Pancreas (tissue), 10 donors: ENCODE measurements around the gene MMP14. TPM values are rescaled to one million over a fixed set of nuclear protein-coding genes. Genes with fewer than 3 reads are reported as not detected.
"Not testable (repeated sequence)": the region's sequence is repeated elsewhere in the genome, so short reads cannot be mapped to it uniquely, and the experiment has no call there.

Source experiments
- ATAC-seq, 4 donors: fragments of 200-7000 bp; cut with Tn5 transposase; one replicate each; pipeline versions ENCODE4 v1.8.0 to v1.9.1; 2020; ENCODE audit warnings: mild to moderate bottlenecking in 4 of 4, moderate library complexity in 4 of 4
- DNase-seq, 6 donors: peaks; one replicate each; pipeline ENCODE4 v3.0.0-alpha.2; 2020
- FAIRE-seq: peaks from 2 replicates; lab custom pipeline; 2012; peaks lifted over from hg19 to GRCh38; lab: Jason Lieb, UNC
- H3K27ac ChIP-seq, 4 donors: fragments of 200-600 bp; sonication (generic); 1 replicate in 3 of 4; 2 replicates in 1 of 4; pipeline versions ENCODE4 v1.5.0 to v1.8.0; 2020
- H3K27me3 ChIP-seq, 4 donors: fragments of 200-600 bp; one replicate each; pipeline ENCODE4 v1.8.0; 2021
- H3K36me3 ChIP-seq, 3 donors: fragments of 200-600 bp; sonication (generic) in 1 of 3; one replicate each; pipeline versions ENCODE4 v1.5.0 to v1.8.0; 2020 to 2021
- H3K4me1 ChIP-seq, 3 donors: fragments of 200-600 bp; one replicate each; pipeline ENCODE4 v1.8.0; 2021
- H3K4me3 ChIP-seq, 4 donors: fragments of 200-600 bp; sonication (generic) in 2 of 4; one replicate each; pipeline versions ENCODE4 v1.5.0 to v1.8.0; 2020 to 2021
- H3K9me3 ChIP-seq, 4 donors: fragments of 200-600 bp; one replicate each; pipeline ENCODE4 v1.8.0; 2021
- WGBS, 2 donors: extraction: QIAGEN DNeasy Blood & Tissue Kit; methylation state at CpG; one replicate each; pipeline ENCODE4 v1.1.7; 2013; 5-methylcytosine and 5-hydroxymethylcytosine counted together
- intact Hi-C, 3 donors: fragments of 100-400 bp; cut with DNase I; formaldehyde crosslinking; loops; one replicate each; pipeline versions ENCODE4 v1.11.1 to v1.14.2; 2022
- polyA plus RNA-seq, 2 donors: library from polyadenylated mRNA; stranded (reverse); fragments of 200-250 nt; gene quantifications; one replicate each; pipeline ENCODE4 v1.2.3, GENCODE V29; 2013
- total RNA-seq, 6 donors: library from RNA; stranded (reverse); fragmentation: NEBNext Ultra II Directional in 4 of 6; extraction: Animal tissue kit (Norgen Biotek cat#: 25700) in 4 of 6; gene quantifications; one replicate each; pipeline versions ENCODE4 v1.2.1 to v1.2.4, GENCODE V29; 2021 to 2023
- TF ChIP-seq, protein P1 (sequence below), 4 donors: fragments of 200-600 bp; sonication (generic) in 3 of 4; IDR thresholded peaks; one replicate each; pipeline versions ENCODE4 v1.5.0 to v1.8.0; 2021; ENCODE audit warnings: antibody characterized with exemption in 4 of 4
- donor health status: healthy with polysubstance abuse.
- donor health status: DM: no; HTN: no; CAD: no; lungs with moderate emphysema.
- donor health status: DM: no; HTN: no; CAD: no.
- donor health status: control.
- donor health status: control.
- donor health status: Bipolar disorder and iron deficiency.
- donor health status: DM: yes; HTN: yes; CAD: no.
- donor health status: DM: no; HTN: no; CAD: no.
- donor health status: DM: no; HTN: no; CAD: no.
- donor health status: DM: yes; HTN: yes; CAD: no.

MMP14 gene
- total and polyA plus RNA-seq, 8 donors, result 18.7 to 146 (median 34.0) TPM

DNA sequence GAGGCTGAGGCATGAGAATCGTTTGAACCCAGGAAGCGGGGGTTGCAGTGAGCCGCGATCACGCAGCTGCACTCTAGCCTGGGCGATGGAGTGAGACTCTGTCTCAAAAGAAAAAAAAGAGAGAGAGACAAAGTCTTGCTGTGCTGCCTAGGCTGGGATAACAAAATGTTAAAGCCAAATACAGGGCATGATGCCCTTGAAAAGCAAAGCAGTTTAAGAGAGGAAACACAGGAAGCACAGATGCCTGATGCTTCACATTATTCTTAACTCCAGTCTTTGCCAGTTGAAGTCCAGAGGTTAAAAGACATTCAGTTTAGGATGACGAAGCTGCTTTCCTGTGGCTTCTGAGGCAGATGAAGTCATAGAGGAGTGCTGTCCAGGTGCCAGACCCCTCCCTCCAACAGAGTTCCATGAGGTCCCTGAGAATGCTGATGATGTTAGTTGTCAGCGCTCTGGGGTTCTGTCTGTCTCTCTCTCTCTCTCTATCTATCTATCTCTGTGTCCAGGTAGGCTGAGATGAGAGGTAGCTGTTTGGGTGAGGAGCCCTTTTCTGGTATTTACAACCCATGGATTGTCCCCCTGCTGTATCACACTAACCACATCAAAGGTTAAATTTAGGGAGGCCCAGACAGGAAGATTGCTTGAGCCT is 11.6 kb upstream of the MMP14 start:
- peaks cover 22 to 36% (median 30%) of the 10 kb centered on the region in 3 donors for H3K4me1 ChIP-seq
- no peaks in the 10 kb centered on the region for H3K27me3 ChIP-seq
- H3K36me3 ChIP-seq, result no peaks in the 10 kb centered on the region
- no peak for ATAC-seq
- intact Hi-C loops, result loop anchor here in 1 of 3 donors (5.0 kb wide), 1 partner anchor 32 kb away; no protein-coding TSS in a partner anchor
- no peak overlapping the region for H3K4me3 ChIP-seq
- no peaks in the 10 kb centered on the region for H3K9me3 ChIP-seq
- no peak for FAIRE-seq
- TF ChIP-seq, protein P1, sequence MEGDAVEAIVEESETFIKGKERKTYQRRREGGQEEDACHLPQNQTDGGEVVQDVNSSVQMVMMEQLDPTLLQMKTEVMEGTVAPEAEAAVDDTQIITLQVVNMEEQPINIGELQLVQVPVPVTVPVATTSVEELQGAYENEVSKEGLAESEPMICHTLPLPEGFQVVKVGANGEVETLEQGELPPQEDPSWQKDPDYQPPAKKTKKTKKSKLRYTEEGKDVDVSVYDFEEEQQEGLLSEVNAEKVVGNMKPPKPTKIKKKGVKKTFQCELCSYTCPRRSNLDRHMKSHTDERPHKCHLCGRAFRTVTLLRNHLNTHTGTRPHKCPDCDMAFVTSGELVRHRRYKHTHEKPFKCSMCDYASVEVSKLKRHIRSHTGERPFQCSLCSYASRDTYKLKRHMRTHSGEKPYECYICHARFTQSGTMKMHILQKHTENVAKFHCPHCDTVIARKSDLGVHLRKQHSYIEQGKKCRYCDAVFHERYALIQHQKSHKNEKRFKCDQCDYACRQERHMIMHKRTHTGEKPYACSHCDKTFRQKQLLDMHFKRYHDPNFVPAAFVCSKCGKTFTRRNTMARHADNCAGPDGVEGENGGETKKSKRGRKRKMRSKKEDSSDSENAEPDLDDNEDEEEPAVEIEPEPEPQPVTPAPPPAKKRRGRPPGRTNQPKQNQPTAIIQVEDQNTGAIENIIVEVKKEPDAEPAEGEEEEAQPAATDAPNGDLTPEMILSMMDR (IDR thresholded peaks at IDR 0.05), result no peak
- no peak for DNase-seq
- WGBS, 2 donors, result 63 to 70% methylated on average over 8 of the region's 8 CpGs
- H3K27ac ChIP-seq, result peak overlapping the region in 1 of 4 donors; percentile 4

DNA sequence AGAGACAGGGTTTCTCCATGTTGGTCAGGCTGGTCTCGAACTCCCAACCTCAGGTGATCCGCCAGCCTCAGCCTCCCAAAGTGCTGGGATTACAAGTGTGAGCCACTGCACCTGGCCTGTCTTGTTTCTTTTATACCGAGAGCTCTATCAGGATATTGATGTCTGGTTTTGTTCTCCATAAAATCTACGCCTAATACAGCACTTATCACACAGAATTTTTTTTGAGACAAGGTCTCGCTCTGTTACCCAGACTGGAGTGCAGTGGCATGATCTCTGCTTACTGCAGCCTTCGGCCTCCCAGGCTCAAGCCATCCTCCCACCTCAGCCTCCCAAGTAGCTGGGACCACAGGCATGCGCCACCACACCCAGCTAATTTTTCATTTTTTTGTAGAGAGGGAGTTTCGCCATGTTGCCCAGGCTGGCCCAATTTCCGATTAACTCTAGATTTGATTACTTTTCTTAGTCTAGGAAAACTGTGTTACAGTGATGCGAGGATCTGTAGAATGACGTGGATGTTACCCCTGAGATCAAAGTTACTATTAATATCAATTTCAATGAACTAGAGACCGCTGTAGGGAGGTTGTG is 7.2 kb upstream of the MMP14 start:
- intact Hi-C loops, result not testable (repeated sequence)
- WGBS, 2 donors, result 70 to 80% methylated on average over 12 of the region's 12 CpGs

DNA sequence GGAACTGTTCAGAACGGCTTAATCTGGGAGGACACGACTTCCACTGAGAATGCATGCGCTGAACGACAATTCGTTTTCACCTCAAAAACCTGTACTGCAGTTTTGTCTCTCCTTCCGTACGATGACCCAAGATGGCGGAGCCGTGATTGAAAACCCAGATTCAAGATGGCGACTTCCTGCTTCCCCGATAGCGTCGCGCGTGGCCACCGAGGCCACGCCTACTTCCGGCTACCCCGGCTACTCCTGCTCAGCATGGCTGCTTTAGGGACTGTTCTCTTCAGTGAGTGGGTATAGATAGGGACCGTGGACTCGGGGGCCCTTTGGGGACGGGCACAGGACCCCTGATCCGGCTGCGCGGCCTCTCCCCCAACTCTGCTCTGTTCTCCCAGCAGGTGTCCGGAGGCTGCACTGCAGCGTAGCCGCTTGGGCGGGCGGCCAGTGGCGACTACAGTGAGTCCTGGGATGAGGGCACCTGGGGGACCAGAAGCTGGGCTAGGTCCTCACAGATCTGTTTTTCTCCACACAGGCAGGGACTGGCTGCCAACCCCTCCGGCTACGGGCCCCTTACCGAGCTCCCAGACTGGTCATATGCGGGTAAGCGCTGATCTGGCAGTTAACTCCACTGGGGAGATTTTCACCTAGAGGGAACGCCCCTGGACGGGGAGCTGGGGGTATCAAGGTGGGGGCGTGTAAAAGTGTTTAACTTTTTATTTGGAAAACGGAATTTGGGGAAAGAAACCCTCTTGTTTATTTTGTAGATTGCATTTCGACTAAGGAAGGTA is 6.5 kb upstream of the MMP14 start, which contains the start of gene MRPL52:
Gene MRPL52 (plus strand): TSS at position 227 of the 782 bp plus-strand sequence. CDS start 26 bp downstream, at position 253.
- Histone ChIP-seq H3K36me3 (peaks cover 0 to 6% (median 0%) of the 10 kb centered on the region in 3 donors), H3K4me1 (peaks cover 0 to 9% (median 5%) of the 10 kb centered on the region in 3 donors), H3K27ac (peak within 1 kb of the TSS; percentile 41 to 79 (median 60)), H3K9me3 (no peaks in the 10 kb centered on the region), H3K27me3 (no peaks in the 10 kb centered on the region), H3K4me3 (peak within 1 kb of the TSS; percentile 61 to 76 (median 74))
- ATAC-seq (peak; percentile 99), DNase-seq (peak; percentile 89 to 95 (median 90)), FAIRE-seq (no peak)
- TF ChIP-seq, protein P1 (IDR thresholded peaks at IDR 0.05), result no peak
- 0 to 1% methylated on average over 41 of the region's 41 CpGs for WGBS, 2 donors
- intact Hi-C loops, result no loop called here

More for the DNA sequence above, 7.2 kb upstream of the MMP14 start:
- DNase-seq, H3K27me3 ChIP-seq, H3K36me3 ChIP-seq, H3K9me3 ChIP-seq, FAIRE-seq: not testable (repeated sequence)
- ATAC-seq, result peak in 2 of 4 donors; percentile 5 to 11
- H3K27ac ChIP-seq, result peak overlapping the region; percentile 41 to 79 (median 60)
- peaks cover 0 to 12% (median 5%) of the 10 kb centered on the region in 3 donors for H3K4me1 ChIP-seq
- peak overlapping the region; percentile 61 to 76 (median 74) for H3K4me3 ChIP-seq

DNA sequence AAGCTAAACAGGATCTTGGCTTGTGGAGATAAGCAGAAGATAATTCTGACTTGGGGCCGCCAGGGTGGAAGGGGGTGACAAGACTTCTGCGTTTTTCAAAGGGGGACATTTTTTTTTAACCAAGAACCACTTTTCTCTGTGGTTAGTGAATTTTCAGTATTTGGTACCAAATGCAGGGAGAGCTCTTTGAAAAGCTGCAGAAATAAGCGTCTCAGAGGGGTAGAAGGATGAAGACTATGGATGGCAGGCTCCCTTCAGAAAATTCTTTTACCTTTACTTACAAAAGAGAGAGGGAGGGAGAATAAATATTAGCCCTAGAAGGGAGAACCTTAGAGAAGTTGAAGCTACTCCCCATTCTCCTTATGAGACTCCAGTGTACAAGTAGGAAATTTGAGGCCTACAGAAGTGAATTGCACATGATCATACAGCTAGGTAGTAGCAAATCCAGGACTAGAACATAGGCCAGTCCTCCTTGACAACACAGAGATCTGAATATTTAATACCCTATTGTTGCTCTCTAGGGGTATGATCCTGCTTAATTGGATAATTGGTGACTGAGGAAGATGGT is 5.9 kb upstream of the MMP14 start:
- no peak for FAIRE-seq
- ATAC-seq, result peak in 1 of 4 donors; percentile 2
- intact Hi-C loops, result no loop called here
- H3K36me3 ChIP-seq, result peaks cover 0 to 6% (median 0%) of the 10 kb centered on the region in 3 donors
- no peak for DNase-seq
- peak overlapping the region in 1 of 4 donors; percentile 79 for H3K27ac ChIP-seq
- peaks cover 0 to 9% (median 5%) of the 10 kb centered on the region in 3 donors for H3K4me1 ChIP-seq
- 17 to 18% methylated on average over 3 of the region's 3 CpGs for WGBS, 2 donors
- H3K27me3 ChIP-seq, result no peaks in the 10 kb centered on the region
- TF ChIP-seq, protein P1 (IDR thresholded peaks at IDR 0.05), result no peak
- peak overlapping the region; percentile 61 to 76 (median 74) for H3K4me3 ChIP-seq
- no peaks in the 10 kb centered on the region for H3K9me3 ChIP-seq

DNA sequence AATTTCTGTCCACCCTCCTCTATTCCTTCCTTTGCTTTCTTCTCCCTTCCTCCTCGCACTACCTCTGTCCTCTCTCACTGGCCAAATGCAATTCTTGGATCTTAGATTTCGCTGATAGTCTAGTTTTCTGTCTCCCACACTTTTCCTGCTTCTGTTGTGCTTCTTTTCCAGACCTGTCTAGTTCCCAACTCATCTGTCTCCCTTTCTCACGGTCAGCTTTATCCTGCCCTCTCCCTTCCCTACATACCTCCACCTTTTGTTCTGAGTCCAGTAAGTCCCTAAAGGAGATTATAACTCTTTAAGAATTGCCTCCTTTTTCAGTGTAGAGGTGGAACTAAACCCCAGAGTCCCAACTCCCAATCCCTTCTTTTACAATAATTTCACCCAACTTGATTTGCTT is 880 bp upstream of the MMP14 start:
- no peak for DNase-seq
- Histone ChIP-seq H3K27me3 (no peaks in the 10 kb centered on the region), H3K27ac (peak overlapping the region in 1 of 4 donors; percentile 87), H3K4me3 (no peak overlapping the region), H3K9me3 (no peaks in the 10 kb centered on the region), H3K4me1 (peaks cover 0 to 23% (median 2%) of the 10 kb centered on the region in 3 donors), H3K36me3 (peaks cover 0 to 6% (median 0%) of the 10 kb centered on the region in 3 donors)
- ATAC-seq, result no peak
- TF ChIP-seq, protein P1 (IDR thresholded peaks at IDR 0.05), result no peak
- intact Hi-C loops, result no loop called here
- FAIRE-seq, result no peak
- 64 to 67% methylated on average over 3 of the region's 3 CpGs for WGBS, 2 donors
